ENCODE data around the gene DSG1.
"Not testable (repeated sequence)": the region's sequence is repeated elsewhere in the genome, so short reads cannot be mapped to it uniquely, and the experiment has no call there.

The DSG1 gene

GRCh38 chr18:31317860-31318259, at the start of gene DSG1:
DSG1 (plus strand) TSS chr18:31318160; CDS start chr18:31318301, 141 bp downstream.
- no peak for DNase-seq

- DNase-seq, result no peak
Observed at GRCh38 chr18:31268985-31269406, 49.0 kb upstream of the DSG1 start.

GRCh38 chr18:31269566-31269965, 48.4 kb upstream of the DSG1 start:
- DNase-seq, result no peak

DNA sequence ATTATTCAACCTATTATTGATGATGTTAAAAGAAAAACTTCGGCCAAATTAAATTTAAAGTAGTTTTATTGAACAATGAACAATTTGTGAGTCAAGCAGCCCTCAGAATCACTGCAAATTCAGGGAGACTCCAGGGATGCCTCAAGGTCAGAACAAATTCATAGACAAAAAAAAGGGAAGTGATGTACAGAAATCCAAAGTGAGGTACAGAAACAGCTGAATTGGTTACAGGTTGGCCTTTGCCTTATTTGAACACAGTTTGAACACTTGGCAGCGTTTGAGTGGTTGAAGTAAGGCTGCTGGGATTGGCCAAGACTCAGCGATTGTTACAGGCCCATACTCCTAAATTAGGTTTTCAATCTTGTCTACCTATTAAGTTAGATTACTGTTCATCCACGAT, 47.4 kb upstream of the DSG1 start:
- DNase-seq, result no peak

DNA sequence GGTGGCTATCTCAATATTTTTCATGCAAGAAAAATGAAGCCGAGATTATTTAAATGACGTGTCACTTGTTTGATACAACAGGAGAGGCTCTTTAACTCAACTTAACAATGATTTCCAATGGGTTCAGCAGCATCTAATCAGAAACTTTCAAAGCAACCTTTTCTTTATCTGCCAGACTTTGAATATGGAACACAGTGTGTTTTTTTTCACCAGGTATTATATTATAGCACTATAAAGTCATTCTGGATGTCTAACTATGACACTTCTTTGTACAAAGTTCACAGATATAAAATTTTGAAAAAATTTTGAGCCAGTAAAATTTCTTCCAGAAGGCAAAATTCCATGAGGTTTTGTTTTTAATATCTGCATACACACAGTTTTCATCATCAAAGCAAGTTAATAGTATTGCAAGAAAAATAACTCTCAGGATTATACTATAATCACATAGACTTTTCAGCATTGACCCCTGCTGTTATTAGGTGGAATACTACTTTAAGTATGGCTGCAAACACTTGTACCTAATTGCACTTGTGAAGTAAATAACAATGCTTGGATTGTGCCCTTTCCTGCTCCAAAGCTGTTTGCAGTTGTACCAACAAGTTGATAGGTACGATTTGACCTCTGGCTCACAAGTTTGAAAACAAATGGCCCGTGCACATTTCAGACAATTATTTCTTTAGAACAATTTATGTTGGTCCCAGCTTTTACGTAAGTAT, 44.0 kb upstream of the DSG1 start:
- no peak for DNase-seq

DNA sequence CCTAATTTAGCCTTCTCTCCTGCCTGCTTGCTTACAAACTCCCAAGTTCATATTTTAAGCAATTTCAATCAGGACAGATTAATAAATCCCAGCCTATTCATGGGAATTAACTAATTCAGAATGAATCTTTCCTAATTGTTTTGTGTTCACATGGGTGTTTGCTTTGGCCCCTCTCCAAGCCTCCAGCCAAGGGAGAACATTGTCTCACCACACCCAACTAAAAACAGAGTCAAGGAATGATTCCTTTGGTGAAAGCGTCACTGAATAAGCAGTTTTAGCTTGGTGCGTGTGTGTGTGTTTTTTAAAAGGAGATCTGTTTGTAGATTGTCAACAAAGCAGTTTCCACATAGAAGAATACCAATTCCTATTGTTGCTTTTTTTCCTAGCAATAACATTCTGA, 43.0 kb upstream of the DSG1 start:
- no peak for DNase-seq

- DNase-seq, result no peak
Observed at GRCh38 chr18:31275722-31276463, 42.1 kb upstream of the DSG1 start.

GRCh38 chr18:31278609-31279071, 39.3 kb upstream of the DSG1 start:
- DNase-seq, result no peak

DNA sequence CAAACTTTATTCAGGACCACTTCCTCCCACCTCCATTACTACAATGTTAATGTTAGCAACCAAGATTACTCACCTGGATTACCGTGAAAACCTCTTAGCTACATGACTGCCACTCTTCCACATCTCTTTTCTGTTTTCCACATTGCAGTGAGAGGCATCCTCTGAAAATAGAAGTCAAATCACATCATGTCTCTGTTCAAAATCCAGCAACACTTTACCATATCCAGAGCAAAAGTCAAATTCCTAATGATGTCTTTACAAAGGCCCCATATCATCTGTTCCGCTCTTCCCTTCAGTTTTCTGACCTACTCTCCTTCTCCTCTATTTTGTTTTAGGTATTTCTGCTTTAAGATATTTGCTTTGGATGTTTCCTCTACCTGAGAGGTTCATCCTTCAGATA, 37.5 kb upstream of the DSG1 start:
- DNase-seq, result no peak

- DNase-seq, result no peak
Observed at GRCh38 chr18:31281437-31281836, 36.5 kb upstream of the DSG1 start.

DNA sequence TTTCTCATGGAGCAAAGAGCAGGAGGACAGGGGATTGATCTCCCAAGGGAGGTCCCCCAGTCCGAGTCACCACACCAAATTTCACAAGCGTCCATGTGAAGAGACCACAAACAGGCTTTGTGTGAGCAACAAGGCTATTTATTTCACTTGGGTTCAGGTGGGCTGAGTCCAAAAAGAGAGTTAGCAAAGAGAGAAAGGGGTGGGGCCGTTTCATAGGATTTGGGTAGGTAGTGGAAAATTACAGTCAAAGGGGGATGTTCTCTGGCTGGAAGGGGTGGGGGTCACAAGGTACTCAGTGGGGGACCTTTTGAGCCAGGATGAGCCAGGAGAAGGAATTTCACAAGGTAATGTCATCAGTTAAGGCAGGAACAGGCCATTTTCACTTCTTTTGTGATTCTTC, 28.5 kb upstream of the DSG1 start:
- not testable (repeated sequence) for DNase-seq

DNA sequence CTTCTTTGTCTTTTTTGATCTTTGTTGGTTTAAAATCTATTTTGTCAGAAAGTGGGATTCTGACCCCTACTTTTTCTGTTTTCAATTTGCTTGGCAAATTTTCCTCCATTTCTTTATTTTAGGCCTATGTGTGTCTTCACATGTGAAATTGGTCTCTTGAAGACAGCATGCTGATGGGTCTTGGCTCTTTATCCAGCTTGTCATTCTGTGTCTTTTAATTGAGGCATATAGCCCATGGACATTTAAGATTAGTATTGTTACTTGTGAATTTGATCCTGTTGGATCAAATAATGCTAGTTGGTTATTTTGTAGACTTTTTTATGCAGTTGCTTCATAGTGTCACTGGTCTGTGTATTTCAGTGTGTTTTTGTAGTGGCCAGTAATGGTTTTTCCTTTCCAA, 26.3 kb upstream of the DSG1 start:
- DNase-seq, result no peak

DNA sequence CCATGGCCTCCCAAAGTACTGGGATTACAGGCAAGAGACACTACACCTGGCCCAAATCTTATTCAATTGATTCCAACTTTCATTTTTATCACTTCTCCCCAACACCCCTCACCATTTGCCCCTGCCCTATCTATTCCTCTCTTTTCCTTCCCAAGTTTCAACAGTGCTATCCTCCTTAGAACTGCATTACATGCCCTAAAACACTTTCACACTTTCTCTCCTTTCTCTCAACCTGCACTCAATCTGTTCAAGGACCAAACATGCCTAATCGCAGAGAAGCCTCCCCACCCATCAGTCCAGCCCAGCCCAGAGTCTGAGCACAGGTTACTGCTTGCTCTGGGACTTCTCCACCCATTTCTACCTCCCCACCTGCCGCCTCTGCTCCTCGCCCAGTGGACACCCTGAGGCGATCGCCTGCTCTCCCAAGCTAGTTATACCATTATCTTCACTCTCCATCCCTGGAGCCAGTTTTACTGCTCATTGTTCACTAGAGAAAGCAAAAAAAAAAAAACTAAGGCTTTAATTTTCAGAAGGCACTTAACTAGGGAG, 23.7 kb upstream of the DSG1 start:
- DNase-seq, result no peak

DNA sequence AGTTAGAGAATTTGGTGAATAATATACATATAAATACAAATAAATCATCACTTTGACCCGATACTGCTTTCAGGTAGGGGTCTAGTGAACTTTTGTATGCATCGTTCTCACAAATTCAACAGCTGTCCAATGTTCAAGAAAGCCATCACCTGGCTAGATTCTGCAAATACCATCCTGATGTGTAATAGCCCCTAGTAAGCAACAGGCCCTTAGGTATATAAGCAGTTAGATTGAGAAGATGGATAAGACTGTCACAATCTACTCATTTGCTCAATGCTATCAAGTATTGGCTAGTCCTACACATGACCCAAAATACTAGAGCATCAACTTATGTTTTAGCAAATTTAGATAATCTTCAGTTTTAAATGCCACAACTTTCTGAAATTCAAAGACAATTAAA, 20.7 kb upstream of the DSG1 start:
- no peak for DNase-seq

- DNase-seq, result peak; percentile 12
Observed at GRCh38 chr18:31301201-31301655, 16.7 kb upstream of the DSG1 start.

- DNase-seq, result peak; percentile 7
Observed at GRCh38 chr18:31302991-31303390, 15.0 kb upstream of the DSG1 start.

- peak; percentile 2 for DNase-seq
Observed at GRCh38 chr18:31303771-31304170, 14.2 kb upstream of the DSG1 start.

- no peak for DNase-seq
Observed at GRCh38 chr18:31309115-31309514, 8.8 kb upstream of the DSG1 start.

- no peak for DNase-seq
Observed at GRCh38 chr18:31316974-31317373, 986 bp upstream of the DSG1 start.

GRCh38 chr18:31321719-31322118, 3.8 kb downstream of the DSG1 start:
- DNase-seq, result no peak

- DNase-seq, result peak; percentile 77
Observed at GRCh38 chr18:31325051-31325450, 7.1 kb downstream of the DSG1 start.

- no peak for DNase-seq
Observed at GRCh38 chr18:31329787-31330438, 12.0 kb downstream of the DSG1 start.

- no peak for DNase-seq
Observed at GRCh38 chr18:31343454-31343853, 25.5 kb downstream of the DSG1 start.
